Measurements from ENCODE around the gene MBNL3.

DNA sequence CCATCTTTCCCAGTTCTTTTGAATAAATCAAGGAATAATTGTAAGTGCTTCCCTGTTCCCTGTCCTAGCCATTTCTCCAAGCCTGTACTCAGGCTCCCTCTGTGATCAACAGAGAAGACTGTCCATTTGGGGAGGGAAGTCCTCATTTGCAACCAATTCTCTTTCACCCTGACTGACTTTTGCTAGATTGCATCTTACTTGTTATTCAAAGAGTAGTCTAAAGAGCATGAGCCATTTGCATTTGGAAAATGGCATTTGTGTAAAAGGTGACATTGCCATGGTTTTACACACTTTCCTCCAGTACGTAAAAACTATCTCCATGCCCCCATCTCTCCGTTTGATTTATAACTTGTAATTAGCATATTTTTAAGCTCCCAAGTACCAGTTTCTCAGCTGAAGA lies 110.6 kb downstream of the MBNL3 start:
- no peak for TF ChIP-seq EZH2 (optimal IDR thresholded peaks at IDR 0.05; ENCODE audit: low read depth, low read length)
- TF ChIP-seq, protein P1, sequence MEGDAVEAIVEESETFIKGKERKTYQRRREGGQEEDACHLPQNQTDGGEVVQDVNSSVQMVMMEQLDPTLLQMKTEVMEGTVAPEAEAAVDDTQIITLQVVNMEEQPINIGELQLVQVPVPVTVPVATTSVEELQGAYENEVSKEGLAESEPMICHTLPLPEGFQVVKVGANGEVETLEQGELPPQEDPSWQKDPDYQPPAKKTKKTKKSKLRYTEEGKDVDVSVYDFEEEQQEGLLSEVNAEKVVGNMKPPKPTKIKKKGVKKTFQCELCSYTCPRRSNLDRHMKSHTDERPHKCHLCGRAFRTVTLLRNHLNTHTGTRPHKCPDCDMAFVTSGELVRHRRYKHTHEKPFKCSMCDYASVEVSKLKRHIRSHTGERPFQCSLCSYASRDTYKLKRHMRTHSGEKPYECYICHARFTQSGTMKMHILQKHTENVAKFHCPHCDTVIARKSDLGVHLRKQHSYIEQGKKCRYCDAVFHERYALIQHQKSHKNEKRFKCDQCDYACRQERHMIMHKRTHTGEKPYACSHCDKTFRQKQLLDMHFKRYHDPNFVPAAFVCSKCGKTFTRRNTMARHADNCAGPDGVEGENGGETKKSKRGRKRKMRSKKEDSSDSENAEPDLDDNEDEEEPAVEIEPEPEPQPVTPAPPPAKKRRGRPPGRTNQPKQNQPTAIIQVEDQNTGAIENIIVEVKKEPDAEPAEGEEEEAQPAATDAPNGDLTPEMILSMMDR (IDR thresholded peaks at IDR 0.05; ENCODE audit: low read length) = no peak
- no peak for TF ChIP-seq EZH2phosphoT487 (IDR thresholded peaks at IDR 0.05; ENCODE audit: low read length)

Data from MM.1S (cell line).